ENCODE measurements around the gene SCO1. TPM values are rescaled to one million over a fixed set of nuclear protein-coding genes. Genes with fewer than 3 reads are reported as not detected.
"Not testable (repeated sequence)": the region's sequence is repeated elsewhere in the genome, so short reads cannot be mapped to it uniquely, and the experiment has no call there.

The SCO1 gene
- total RNA-seq, 1 donor from 2014 or later: 30.2 TPM

- peaks cover 33% of the 10 kb centered on the region for H3K4me1 Mint-ChIP-seq (ENCODE audit: low read depth)
- TF ChIP-seq, protein P1, sequence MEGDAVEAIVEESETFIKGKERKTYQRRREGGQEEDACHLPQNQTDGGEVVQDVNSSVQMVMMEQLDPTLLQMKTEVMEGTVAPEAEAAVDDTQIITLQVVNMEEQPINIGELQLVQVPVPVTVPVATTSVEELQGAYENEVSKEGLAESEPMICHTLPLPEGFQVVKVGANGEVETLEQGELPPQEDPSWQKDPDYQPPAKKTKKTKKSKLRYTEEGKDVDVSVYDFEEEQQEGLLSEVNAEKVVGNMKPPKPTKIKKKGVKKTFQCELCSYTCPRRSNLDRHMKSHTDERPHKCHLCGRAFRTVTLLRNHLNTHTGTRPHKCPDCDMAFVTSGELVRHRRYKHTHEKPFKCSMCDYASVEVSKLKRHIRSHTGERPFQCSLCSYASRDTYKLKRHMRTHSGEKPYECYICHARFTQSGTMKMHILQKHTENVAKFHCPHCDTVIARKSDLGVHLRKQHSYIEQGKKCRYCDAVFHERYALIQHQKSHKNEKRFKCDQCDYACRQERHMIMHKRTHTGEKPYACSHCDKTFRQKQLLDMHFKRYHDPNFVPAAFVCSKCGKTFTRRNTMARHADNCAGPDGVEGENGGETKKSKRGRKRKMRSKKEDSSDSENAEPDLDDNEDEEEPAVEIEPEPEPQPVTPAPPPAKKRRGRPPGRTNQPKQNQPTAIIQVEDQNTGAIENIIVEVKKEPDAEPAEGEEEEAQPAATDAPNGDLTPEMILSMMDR (IDR thresholded peaks at IDR 0.05): no peak
- no peak overlapping the region for H3K4me3 Mint-ChIP-seq (ENCODE audit: unreplicated experiment)
- no peaks in the 10 kb centered on the region for H3K27me3 Mint-ChIP-seq (ENCODE audit: low read depth)
- no peaks in the 10 kb centered on the region for H3K9me3 Mint-ChIP-seq (ENCODE audit: low read depth)
- no peak for DNase-seq (ENCODE audit: low spot score)
- peaks cover 10% of the 10 kb centered on the region for H3K36me3 Mint-ChIP-seq (ENCODE audit: low read depth)
- H3K27ac Mint-ChIP-seq (ENCODE audit: unreplicated experiment): no peak overlapping the region
Measured at GRCh38 chr17:10702574-10702973, 5.2 kb upstream of the SCO1 start.

DNA sequence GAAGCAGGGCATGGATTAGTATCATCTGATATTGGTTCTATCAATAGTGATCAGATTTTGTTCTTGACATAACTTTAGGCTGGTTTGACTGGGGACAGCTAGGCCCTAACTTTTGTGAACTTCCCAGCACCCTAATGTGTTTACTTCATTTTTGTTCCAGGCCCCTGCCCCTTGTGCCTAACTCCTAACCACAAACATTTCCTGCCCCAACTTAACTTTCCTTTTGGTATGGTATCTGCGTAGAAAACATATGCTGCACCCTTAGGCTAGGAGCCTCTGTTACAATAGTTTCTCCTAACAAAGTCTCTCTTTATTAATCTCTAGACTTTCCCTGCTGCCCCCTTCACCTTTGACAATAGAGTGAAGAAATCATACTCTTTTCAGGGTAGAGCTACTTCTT is 2.5 kb upstream of the SCO1 start:
- Mint-ChIP-seq H3K4me3 (ENCODE audit: unreplicated experiment) (no peak overlapping the region), H3K27me3 (ENCODE audit: low read depth) (no peaks in the 10 kb centered on the region), H3K4me1 (ENCODE audit: low read depth) (peaks cover 47% of the 10 kb centered on the region), H3K36me3 (ENCODE audit: low read depth) (peaks cover 2% of the 10 kb centered on the region), H3K27ac (ENCODE audit: unreplicated experiment) (no peak overlapping the region), H3K9me3 (ENCODE audit: low read depth) (no peaks in the 10 kb centered on the region)
- DNase-seq (ENCODE audit: low spot score): no peak
- TF ChIP-seq, protein P1 (IDR thresholded peaks at IDR 0.05): no peak

DNA sequence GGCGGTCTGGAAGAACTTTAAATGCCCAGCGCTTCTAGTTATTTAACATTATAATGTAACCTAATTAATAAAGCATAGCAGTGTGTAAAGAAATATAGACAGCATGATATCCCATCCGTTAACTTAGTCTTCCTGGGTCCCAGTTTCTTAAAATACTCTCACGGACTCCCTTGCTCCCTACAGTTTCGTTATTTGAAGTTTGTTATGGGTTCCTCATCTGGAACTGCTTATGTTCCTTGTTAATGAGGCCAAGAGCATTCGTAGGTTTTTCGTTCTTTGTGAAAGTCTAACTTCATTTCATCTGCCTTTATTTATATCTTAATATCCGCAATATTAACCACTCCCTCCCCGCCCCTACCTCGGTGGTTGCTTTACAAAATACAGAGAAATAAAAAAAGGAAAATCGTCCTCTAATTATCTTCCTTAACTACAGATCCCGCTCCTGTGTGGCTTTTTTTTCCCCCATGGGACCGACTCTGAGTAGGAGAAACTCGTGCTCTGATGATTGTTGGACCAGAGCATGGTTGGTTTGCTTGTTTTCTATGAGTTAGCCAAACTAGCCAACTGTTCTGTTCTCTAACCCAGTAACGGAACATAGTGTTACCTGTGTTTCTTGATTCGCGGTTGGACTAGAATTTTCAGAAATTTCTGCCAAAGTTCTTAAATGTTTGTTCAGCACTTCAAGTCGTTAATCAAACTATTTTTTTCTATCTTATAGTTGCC is 924 bp upstream of the SCO1 start:
- H3K27ac Mint-ChIP-seq (ENCODE audit: unreplicated experiment): peak overlapping the region; percentile 96
- H3K4me1 Mint-ChIP-seq (ENCODE audit: low read depth): peaks cover 58% of the 10 kb centered on the region
- TF ChIP-seq, protein P1 (IDR thresholded peaks at IDR 0.05): no peak
- no peaks in the 10 kb centered on the region for H3K27me3 Mint-ChIP-seq (ENCODE audit: low read depth)
- H3K4me3 Mint-ChIP-seq (ENCODE audit: unreplicated experiment): peak overlapping the region; percentile 85
- H3K36me3 Mint-ChIP-seq (ENCODE audit: low read depth): peaks cover 5% of the 10 kb centered on the region
- H3K9me3 Mint-ChIP-seq (ENCODE audit: low read depth): no peaks in the 10 kb centered on the region
- DNase-seq (ENCODE audit: low spot score): no peak

DNA sequence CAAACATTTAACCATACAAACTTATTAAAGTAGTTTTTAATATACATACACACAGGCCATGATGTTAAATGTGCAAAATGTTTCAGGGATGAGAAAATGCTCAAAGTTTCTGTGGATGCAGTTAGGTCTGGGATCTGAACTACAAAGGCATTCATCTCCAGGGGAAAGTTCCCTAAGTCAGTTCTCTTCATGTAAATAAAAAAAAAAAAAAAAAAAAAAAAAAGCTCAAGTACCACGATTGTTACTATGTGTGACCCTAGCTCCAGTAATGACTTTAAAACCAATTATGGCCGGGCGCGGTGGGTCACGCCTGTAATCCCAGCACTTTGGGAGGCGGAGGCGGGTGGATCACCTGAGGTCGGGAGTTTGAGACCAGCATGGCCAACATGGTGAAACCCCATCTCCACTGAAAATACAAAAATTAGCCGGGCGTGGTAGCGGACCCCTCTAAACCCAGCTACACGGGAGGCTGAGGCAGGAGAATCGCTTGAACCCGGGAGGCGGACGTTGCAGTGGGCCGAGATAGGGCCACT is 1.4 kb downstream of the SCO1 start:
- Mint-ChIP-seq H3K4me3 (ENCODE audit: unreplicated experiment) (peak overlapping the region; percentile 85), H3K27ac (ENCODE audit: unreplicated experiment) (peak overlapping the region; percentile 49), H3K36me3 (ENCODE audit: low read depth) (peaks cover 12% of the 10 kb centered on the region), H3K4me1 (ENCODE audit: low read depth) (peaks cover 41% of the 10 kb centered on the region)
- not testable (repeated sequence) for H3K9me3 Mint-ChIP-seq (ENCODE audit: low read depth); H3K27me3 Mint-ChIP-seq (ENCODE audit: low read depth); DNase-seq (ENCODE audit: low spot score)

- H3K27ac Mint-ChIP-seq (ENCODE audit: unreplicated experiment): no peak overlapping the region
- no peaks in the 10 kb centered on the region for H3K27me3 Mint-ChIP-seq (ENCODE audit: low read depth)
- H3K4me3 Mint-ChIP-seq (ENCODE audit: unreplicated experiment): no peak overlapping the region
- H3K36me3 Mint-ChIP-seq (ENCODE audit: low read depth): peaks cover 33% of the 10 kb centered on the region
- H3K9me3 Mint-ChIP-seq (ENCODE audit: low read depth): no peaks in the 10 kb centered on the region
- no peak for DNase-seq (ENCODE audit: low spot score)
- TF ChIP-seq, protein P1 (IDR thresholded peaks at IDR 0.05): no peak
- peaks cover 42% of the 10 kb centered on the region for H3K4me1 Mint-ChIP-seq (ENCODE audit: low read depth)
Measured at GRCh38 chr17:10687499-10687898, 9.8 kb downstream of the SCO1 start.

DNA sequence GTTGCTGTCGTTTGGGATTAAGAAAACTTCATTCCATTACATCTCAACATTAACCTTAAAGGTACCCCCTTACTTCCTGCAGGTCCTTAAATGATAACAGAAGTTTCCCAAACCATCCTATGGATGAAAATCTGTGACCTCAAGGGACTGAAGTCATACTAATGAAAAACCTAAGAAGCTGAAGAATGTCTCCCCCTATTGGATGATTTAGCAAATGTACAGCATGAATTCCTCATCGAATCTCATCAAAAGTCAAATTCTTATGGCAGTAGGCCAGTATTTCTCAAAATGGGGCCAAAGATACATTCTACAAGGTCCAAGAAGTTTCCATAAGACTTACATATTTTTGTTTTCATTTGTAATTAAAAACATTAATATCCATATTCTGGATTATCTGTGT is 13.5 kb downstream of the SCO1 start:
- Mint-ChIP-seq H3K4me1 (ENCODE audit: low read depth) (peaks cover 54% of the 10 kb centered on the region), H3K36me3 (ENCODE audit: low read depth) (peaks cover 22% of the 10 kb centered on the region), H3K4me3 (ENCODE audit: unreplicated experiment) (no peak overlapping the region), H3K9me3 (ENCODE audit: low read depth) (no peaks in the 10 kb centered on the region), H3K27me3 (ENCODE audit: low read depth) (no peaks in the 10 kb centered on the region), H3K27ac (ENCODE audit: unreplicated experiment) (peak overlapping the region; percentile 10)
- no peak for DNase-seq (ENCODE audit: low spot score)
- TF ChIP-seq, protein P1 (IDR thresholded peaks at IDR 0.05): peak; percentile 79

All from chondrocyte (in vitro differentiated cells).